Transverse colon (tissue), 4 donors: ENCODE data around the gene MTMR6. TPM values are rescaled to one million over a fixed set of nuclear protein-coding genes. Genes with fewer than 3 reads are reported as not detected.

Source experiments
- DNase-seq: peaks from one replicate; pipeline ENCODE4 v3.0.0-alpha.2; 2019
- H3K27ac ChIP-seq, 4 donors: fragments of 200-600 bp; sonication (generic); 2 replicates each; pipeline ENCODE4 v1.5.1; 2016 to 2018; ENCODE audit warnings: inconsistent platforms in 4 of 4
- H3K27me3 ChIP-seq: fragments of 200-600 bp; sonication (generic); 2 replicates; pipeline ENCODE4 v1.5.1; 2017; ENCODE audit warnings: inconsistent platforms
- H3K36me3 ChIP-seq, 4 donors: fragments of 200-600 bp; sonication (generic); 2 replicates each; pipeline ENCODE4 v1.5.1; 2017 to 2019; ENCODE audit warnings: inconsistent platforms in 4 of 4
- H3K4me1 ChIP-seq, 4 donors: fragments of 200-600 bp; sonication (generic); 2 replicates each; pipeline ENCODE4 v1.5.1; 2017 to 2020; ENCODE audit warnings: inconsistent platforms in 4 of 4
- H3K4me3 ChIP-seq, 4 donors: fragments of 200-600 bp; sonication (generic); 1 replicate in 1 of 4; 2 replicates in 3 of 4; pipeline versions ENCODE4 v1.5.1 to v1.6.1; 2017 to 2019; ENCODE audit warnings: inconsistent platforms in 4 of 4
- H3K9me3 ChIP-seq, 2 donors: fragments of 200-600 bp; sonication (generic); 2 replicates each; pipeline ENCODE4 v1.5.1; 2017 to 2019; ENCODE audit warnings: inconsistent platforms in 2 of 2
- EP300 ChIP-seq: sonication (generic); formaldehyde crosslinking; IDR thresholded peaks from one replicate; pipeline ENCODE4 v1.6.1; 2017; ENCODE audit warnings: antibody characterized with exemption, low read depth
- POLR2A ChIP-seq: fragments of 450-650 bp; IDR thresholded peaks from one replicate; pipeline ENCODE4 v1.6.1; 2016; ENCODE audit warnings: antibody characterized with exemption, mild to moderate bottlenecking, moderate library complexity
- POLR2AphosphoS5 ChIP-seq, 3 donors: sonication (generic); formaldehyde crosslinking; IDR thresholded peaks; one replicate each; pipeline ENCODE4 v1.6.1; 2016; ENCODE audit warnings: antibody characterized with exemption in 3 of 3
- WGBS, 2 donors: methylation state at CpG; one replicate each; pipeline ENCODE4 v1.1.5; 2018; ENCODE audit warnings: low coverage in 1 of 2; 5-methylcytosine and 5-hydroxymethylcytosine counted together
- in situ Hi-C, 4 donors: fragments of 200-750 bp; cut with MboI; loops; one replicate each; pipeline versions ENCODE4 v1.15.0 to v1.15.1; 2017; ENCODE audit warnings: low sequenced_read_pairs in 3 of 4, low pct_ligation_motif_present in 1 of 4, low pct_unique_long_range_greater_than_20kb in 1 of 4
- intact Hi-C: fragments of 100-400 bp; cut with DNase I; formaldehyde crosslinking; loops from one replicate; pipeline ENCODE4 v1.15.1; 2023; ENCODE audit warnings: low total_unique reads
- total RNA-seq, 4 donors: library from RNA; depleted of rRNA; stranded (reverse); fragments of >200 nt; gene quantifications; one replicate each; pipeline ENCODE4 v1.1.0, GENCODE V29; 2016
- TF ChIP-seq, protein P1 (sequence below), 5 experiments: fragments of 200-600 bp in 3 of 5; fragments of 450-650 bp in 2 of 5; sonication (generic) in 3 of 5; IDR thresholded peaks; 1 replicate in 2 of 5; 2 replicates in 3 of 5; pipeline ENCODE4 v1.5.1; 2016 to 2017; ENCODE audit warnings: antibody characterized with exemption in 5 of 5, inconsistent platforms in 3 of 5, mild to moderate bottlenecking in 2 of 5, moderate library complexity in 1 of 5

The MTMR6 gene
- total RNA-seq, 4 donors from 2014 or later: 6.4 to 16.4 (median 11.9) TPM

DNA sequence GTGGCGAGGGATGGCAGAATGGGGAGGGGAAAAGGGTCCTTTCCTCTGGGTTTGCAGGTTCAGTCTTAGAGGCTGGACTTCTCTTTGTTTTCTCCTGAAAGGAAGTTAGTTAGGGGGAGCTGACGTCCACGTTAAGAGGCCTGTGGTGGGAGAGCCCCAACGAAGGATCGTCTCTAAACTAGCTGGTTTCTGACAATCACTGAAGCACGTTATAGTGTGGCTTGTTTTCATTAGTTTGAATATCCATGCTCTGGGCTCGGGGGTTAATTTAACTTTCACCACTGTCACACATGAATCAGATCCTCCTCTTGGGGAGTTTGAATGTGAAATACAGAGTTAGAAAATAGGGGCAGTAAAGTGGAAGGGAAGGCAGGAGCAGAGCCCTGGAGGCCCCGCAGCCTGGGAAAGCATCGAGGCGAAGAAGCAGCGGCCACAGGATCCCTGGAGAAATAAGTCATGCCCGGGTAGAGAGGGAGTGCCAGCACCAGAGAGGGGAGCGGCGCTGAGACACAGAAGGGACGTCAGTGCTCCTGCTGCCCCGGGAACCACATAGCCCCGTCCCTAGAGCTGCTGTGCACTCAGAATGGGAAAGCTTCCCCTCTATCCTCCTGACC is 84.1 kb downstream of the MTMR6 start:
- Histone ChIP-seq H3K4me1 (no peaks in the 10 kb centered on the region), H3K4me3 (no peak overlapping the region), H3K36me3 (no peaks in the 10 kb centered on the region), H3K9me3 (no peaks in the 10 kb centered on the region), H3K27ac (no peak overlapping the region), H3K27me3 (no peaks in the 10 kb centered on the region)
- no peak for DNase-seq
- TF ChIP-seq POLR2A: no peak
- TF ChIP-seq POLR2AphosphoS5 (IDR thresholded peaks at IDR 0.05): no peak
- TF ChIP-seq, protein P1, sequence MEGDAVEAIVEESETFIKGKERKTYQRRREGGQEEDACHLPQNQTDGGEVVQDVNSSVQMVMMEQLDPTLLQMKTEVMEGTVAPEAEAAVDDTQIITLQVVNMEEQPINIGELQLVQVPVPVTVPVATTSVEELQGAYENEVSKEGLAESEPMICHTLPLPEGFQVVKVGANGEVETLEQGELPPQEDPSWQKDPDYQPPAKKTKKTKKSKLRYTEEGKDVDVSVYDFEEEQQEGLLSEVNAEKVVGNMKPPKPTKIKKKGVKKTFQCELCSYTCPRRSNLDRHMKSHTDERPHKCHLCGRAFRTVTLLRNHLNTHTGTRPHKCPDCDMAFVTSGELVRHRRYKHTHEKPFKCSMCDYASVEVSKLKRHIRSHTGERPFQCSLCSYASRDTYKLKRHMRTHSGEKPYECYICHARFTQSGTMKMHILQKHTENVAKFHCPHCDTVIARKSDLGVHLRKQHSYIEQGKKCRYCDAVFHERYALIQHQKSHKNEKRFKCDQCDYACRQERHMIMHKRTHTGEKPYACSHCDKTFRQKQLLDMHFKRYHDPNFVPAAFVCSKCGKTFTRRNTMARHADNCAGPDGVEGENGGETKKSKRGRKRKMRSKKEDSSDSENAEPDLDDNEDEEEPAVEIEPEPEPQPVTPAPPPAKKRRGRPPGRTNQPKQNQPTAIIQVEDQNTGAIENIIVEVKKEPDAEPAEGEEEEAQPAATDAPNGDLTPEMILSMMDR (IDR thresholded peaks at IDR 0.05): no peak
- no peak for TF ChIP-seq EP300
- in situ Hi-C loops (no loop called here), intact Hi-C loops (no loop called here)
- 33 to 49% methylated on average over 4 to 17 of the region's 17 CpGs for WGBS, 2 donors

DNA sequence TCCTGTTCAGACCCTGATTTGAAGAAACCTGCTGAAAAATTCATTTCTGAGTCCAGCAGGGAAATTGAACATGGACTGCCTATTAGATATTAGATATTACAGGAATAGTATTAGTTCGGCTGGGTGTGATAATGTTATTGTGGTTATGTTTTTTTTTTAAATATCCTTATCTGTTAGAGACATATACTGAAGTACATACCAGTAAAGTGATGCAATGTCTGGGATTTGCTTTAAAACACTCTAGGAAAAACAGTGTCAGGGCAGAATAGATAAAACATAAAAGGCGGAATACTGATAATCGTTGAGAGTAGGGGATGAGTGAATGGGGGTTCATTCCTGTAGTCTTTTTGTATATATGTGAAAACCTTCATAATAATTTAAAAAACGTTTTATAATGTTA is 86.5 kb downstream of the MTMR6 start:
- H3K4me1 ChIP-seq: no peaks in the 10 kb centered on the region
- H3K36me3 ChIP-seq: no peaks in the 10 kb centered on the region
- in situ Hi-C loops (no loop called here), intact Hi-C loops (no loop called here)
- no peak overlapping the region for H3K27ac ChIP-seq
- no peaks in the 10 kb centered on the region for H3K27me3 ChIP-seq
- TF ChIP-seq EP300: no peak
- TF ChIP-seq POLR2A: no peak
- no peak for TF ChIP-seq POLR2AphosphoS5 (IDR thresholded peaks at IDR 0.05)
- no peak overlapping the region for H3K4me3 ChIP-seq
- no peak for DNase-seq
- no peaks in the 10 kb centered on the region for H3K9me3 ChIP-seq
- 70 to 74% methylated on average over 4 of the region's 4 CpGs for WGBS, 2 donors

DNA sequence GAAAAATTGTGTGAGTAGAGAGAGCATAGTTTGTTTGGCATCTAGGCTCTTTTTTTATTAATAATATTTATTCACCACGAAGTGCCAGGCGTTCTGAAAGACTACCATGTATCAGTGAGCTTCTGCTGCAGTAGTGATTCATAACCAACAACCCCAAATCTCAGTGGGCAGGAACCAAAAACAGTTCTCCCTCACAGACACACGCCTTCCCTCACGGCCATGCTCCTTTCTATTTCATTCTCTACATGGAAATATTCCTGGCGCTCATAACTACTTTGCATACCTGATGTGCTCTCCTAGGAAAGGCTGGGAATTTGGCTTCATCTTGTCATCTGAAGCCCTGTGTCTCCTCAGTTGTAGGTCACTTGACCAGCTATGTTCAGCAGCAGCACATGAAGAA is 88.6 kb downstream of the MTMR6 start:
- no peaks in the 10 kb centered on the region for H3K36me3 ChIP-seq

DNA sequence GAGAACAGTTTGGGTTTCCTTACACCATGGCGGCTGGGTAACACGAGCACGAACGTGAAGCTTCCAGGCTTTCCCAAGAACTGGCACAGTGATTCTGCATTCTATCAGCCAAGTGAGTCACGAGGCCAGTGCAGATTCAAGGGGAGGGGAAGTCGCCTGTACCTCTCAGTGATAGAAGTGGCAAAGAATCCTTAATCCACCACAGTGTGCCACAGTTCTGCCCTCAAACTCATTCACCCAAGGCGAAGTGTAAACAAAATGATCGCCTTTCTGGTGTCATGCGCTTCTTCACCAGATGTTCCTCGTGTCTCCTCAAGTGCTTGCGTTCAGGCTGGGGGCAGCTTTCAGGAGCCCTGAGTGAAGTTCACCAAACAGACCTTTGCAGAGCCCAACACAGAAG is 90.3 kb downstream of the MTMR6 start:
- intact Hi-C loops (no loop called here), in situ Hi-C loops (no loop called here)
- H3K27ac ChIP-seq: no peak overlapping the region
- no peaks in the 10 kb centered on the region for H3K27me3 ChIP-seq
- H3K9me3 ChIP-seq: no peaks in the 10 kb centered on the region
- TF ChIP-seq EP300: no peak
- TF ChIP-seq, protein P1 (IDR thresholded peaks at IDR 0.05): no peak
- TF ChIP-seq POLR2A: no peak
- no peak for TF ChIP-seq POLR2AphosphoS5 (IDR thresholded peaks at IDR 0.05)
- no peak for DNase-seq
- H3K4me1 ChIP-seq: no peaks in the 10 kb centered on the region
- WGBS, 2 donors: 87% methylated on average over 11 of the region's 11 CpGs; no CpG with 5 or more reads in 1 of the 2 donors
- H3K36me3 ChIP-seq: no peaks in the 10 kb centered on the region
- no peak overlapping the region for H3K4me3 ChIP-seq

More for the DNA sequence above, 88.6 kb downstream of the MTMR6 start:
- H3K4me3 ChIP-seq: no peak overlapping the region
- in situ Hi-C loops (no loop called here), intact Hi-C loops (no loop called here)
- DNase-seq: no peak
- TF ChIP-seq, protein P1 (IDR thresholded peaks at IDR 0.05): no peak
- H3K27me3 ChIP-seq: no peaks in the 10 kb centered on the region
- 67% methylated on average over 3 to 5 of the region's 5 CpGs for WGBS, 2 donors
- H3K9me3 ChIP-seq: no peaks in the 10 kb centered on the region
- no peak overlapping the region for H3K27ac ChIP-seq
- no peaks in the 10 kb centered on the region for H3K4me1 ChIP-seq

Other genes with a start within 250 kb of the MTMR6 start
- under 1 TPM in 2 of 4 donors, not detected in 2; 0.14 to 0.20 TPM for gene PABPC3, start 191.4 kb downstream of the MTMR6 start, total RNA-seq
- under 1 TPM in 2 of 4 donors, not detected in 2; 0.14 to 0.16 TPM for gene AMER2, start 115.2 kb downstream of the MTMR6 start, total RNA-seq
- gene NUP58, start 14.1 kb upstream of the MTMR6 start, total RNA-seq: 100 to 1,000 TPM in 2 of 4 donors, 10 to 100 TPM in 2; 33.0 to 142 (median 84.2) TPM
- 1 to 10 TPM in 1 of 4 donors, under 1 TPM in 3; 0.20 to 1.1 (median 0.59) TPM for gene ATP8A2, start 84.5 kb upstream of the MTMR6 start, total RNA-seq